ENCODE results near the gene DGCR6L. TPM values are rescaled to one million over a fixed set of nuclear protein-coding genes. Genes with fewer than 3 reads are reported as not detected.
A peak's percentile ranks its signal among the peaks of the same experiment; 100 is the strongest.
"Not testable (repeated sequence)": the region's sequence is repeated elsewhere in the genome, so short reads cannot be mapped to it uniquely, and the experiment has no call there.

DGCR6L gene
- total RNA-seq, 2 experiments from 2014 or later: 45.0 to 46.6 TPM

DNA sequence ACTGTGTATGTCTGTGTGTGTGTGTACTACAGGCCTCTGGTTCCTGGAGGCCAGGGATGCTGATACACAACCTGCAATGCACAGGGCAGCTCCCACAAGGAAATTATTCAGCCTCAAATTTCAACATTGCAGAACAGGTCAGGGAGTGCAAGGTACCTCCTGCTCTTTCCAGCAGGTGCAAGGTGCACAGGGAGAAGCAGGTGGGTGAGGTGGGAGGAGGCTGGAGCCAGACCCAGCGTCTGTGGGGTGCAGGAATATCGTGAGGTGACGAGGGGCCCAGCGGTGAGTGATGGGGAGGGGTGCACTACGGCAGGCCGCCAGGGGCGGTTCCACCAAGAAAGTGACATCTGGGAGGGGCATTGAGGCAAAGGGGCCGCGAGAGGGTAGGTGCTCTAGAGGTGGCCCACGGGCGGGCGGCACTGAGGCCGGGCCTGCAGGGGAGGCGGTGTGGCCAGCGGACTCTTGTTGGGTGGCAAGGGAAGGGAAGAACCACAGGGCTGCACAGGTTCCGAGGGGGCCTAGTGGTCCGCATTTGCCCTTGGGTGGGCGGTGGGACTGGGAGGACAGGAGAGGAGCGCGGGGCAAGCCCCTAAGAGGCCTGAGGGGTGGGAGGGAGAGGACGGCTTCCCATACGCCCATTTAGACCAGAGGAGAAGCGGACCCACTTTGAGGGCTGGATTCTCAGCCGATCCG, 21.6 kb downstream of the DGCR6L start:
- Mint-ChIP-seq H3K27ac (no peak overlapping the region), H3K36me3 (no peaks in the 10 kb centered on the region), H3K4me1 (no peaks in the 10 kb centered on the region), H3K27me3 (peaks cover 28% of the 10 kb centered on the region), H3K9me3 (ENCODE audit: low read depth) (no peaks in the 10 kb centered on the region), H3K4me3 (peak overlapping the region; percentile 11)
- ATAC-seq: no peak
- CTCF ChIA-PET: no interaction called here
- no peak for DNase-seq

DNA sequence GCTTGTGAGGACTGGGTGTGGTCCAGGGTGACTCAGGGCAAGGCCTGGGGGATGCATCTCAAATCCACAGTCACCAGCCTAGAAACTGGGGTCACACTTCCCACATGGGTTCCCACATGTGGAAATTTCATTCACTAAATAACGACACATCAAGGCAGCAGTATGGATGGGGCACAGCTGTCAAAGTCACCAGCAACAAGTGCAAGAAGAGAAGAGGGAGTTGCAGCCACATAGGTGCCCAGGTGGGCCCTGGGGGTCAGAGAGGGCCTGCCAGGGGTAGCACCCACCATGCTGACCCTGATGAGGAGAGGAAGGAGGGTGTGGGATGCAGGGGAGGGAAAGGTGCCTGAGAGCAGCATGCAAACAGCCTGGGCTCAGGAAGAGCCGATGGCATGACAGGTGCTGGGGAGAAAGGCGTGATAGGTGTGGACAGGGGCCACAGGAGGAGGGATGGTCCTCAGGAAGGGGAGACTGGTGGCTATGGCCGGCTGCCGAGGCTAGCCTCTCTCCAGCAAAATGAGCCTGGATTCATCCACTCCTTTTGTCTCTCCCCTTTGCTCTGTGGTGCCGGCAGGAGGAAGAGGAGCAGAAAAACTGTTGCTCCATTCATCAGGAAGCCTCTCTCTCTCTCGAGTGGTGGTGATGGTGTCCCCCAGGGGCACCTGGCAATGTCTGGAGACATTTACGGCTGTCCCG, 22.3 kb downstream of the DGCR6L start:
- ATAC-seq (no peak), DNase-seq (no peak)
- Mint-ChIP-seq H3K27me3 (peaks cover 26% of the 10 kb centered on the region), H3K36me3 (no peaks in the 10 kb centered on the region), H3K4me3 (peak overlapping the region; percentile 11), H3K27ac (no peak overlapping the region), H3K9me3 (ENCODE audit: low read depth) (no peaks in the 10 kb centered on the region), H3K4me1 (no peaks in the 10 kb centered on the region)
- CTCF ChIA-PET: no interaction called here

DNA sequence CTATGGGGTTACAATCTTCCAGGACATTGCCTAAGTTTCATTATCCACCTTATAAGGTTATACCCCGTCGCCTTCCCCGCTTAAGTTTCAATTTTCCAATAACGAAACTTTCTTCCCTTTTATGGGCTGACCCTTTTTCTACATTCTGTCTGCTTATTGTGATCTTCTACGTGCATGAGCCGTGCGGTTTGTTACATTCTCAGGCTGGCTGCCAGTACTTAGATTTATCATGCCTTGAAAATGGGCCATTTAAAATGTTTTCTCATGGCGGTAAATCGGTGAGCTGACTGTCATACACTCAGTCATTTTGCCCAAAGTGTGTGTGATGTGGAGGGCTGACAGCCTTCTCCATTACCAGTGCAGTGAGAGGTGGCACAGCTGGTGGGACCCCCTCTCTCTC, 23.3 kb downstream of the DGCR6L start:
- ATAC-seq: no peak
- Mint-ChIP-seq H3K4me3 (no peak overlapping the region), H3K27ac (no peak overlapping the region)

DNA sequence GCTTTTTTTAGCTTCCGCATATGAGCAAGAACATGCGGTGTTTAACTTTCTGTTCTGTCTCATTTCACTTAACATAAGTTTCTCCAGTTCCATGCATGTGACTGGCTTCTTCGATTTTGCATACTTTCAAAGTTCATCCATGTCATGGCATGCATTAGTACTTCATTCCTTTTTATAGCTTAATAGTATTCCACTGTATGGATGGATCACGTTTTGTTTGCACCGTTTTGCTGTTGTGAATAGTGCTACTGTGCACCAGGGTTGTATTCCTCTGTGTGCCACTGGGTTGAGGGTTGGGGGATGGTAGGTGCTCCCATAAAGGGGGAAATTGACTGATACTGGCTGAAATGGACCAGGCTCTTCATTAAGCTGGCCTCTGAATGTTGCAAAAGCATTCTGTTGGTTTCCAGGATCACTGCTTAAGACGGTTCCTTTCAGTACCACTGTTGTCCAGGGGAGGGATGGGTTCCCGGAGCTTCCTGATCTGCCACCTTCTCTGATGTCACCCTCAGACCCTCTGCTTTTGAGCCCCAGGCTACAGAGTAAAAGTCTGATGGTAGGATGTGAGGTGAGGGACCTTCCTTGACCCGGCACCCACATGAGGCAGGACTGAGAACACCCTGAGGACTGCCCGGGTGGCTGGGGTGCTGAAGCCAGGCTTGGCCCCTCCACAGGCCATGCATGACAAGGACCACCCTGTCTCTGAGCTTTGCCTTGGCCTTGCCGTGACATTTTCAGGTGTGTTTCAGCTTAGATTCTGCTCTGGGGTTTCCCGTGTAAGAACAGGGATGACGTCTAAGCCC, 24.4 kb downstream of the DGCR6L start:
- H3K4me3 Mint-ChIP-seq: no peak overlapping the region
- CTCF ChIA-PET: interaction anchor here (0.8 to 1.4 kb wide), 4 partner anchors 10 to 139 kb away, joined by 3 read pairs; no protein-coding TSS in a partner anchor

More for the DNA sequence above, 23.3 kb downstream of the DGCR6L start:
- no peak for DNase-seq
- Mint-ChIP-seq H3K36me3 (no peaks in the 10 kb centered on the region), H3K27me3 (peaks cover 25% of the 10 kb centered on the region), H3K9me3 (ENCODE audit: low read depth) (no peaks in the 10 kb centered on the region), H3K4me1 (no peaks in the 10 kb centered on the region)
- CTCF ChIA-PET: no interaction called here

DNA sequence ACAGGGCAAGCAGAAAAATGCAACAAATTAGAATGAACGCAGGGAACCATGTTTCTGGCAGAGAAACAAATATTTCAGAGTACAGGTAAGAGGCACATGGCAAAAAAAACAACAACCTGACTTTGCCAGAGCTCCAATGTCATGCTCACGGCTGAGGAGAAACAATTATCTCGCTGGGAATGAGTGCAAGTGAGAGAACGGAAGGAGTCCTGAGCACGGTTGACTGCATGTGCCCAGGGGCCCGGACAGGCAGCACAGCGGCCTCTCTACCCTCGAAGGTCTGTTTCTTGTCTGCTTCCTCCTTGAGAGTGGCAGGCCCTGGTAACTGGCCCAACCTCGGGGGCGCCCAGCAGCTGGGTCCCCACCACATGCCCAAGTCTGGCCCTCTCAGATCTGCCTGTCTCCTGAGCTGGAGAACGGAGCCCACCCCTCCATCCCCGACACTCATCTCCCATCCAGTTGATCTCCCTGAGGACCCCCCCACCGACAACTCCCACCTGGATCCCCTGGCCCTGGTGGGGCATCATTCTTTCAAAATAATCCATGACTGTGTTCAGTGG, 27.1 kb downstream of the DGCR6L start:
- DNase-seq (no peak), ATAC-seq (no peak)
- H3K4me1 Mint-ChIP-seq: no peaks in the 10 kb centered on the region
- H3K27me3 Mint-ChIP-seq: peaks cover 10% of the 10 kb centered on the region
- H3K4me3 Mint-ChIP-seq: no peak overlapping the region
- no peaks in the 10 kb centered on the region for H3K9me3 Mint-ChIP-seq (ENCODE audit: low read depth)
- no peaks in the 10 kb centered on the region for H3K36me3 Mint-ChIP-seq
- CTCF ChIA-PET: interaction anchor here (1.7 kb wide), 1 partner anchor 136 kb away, joined by 4 read pairs; no protein-coding TSS in a partner anchor
- no peak overlapping the region for H3K27ac Mint-ChIP-seq

More for the DNA sequence above, 24.4 kb downstream of the DGCR6L start:
- ATAC-seq (no peak), DNase-seq (no peak)
- Mint-ChIP-seq H3K27me3 (peaks cover 14% of the 10 kb centered on the region), H3K27ac (no peak overlapping the region), H3K36me3 (no peaks in the 10 kb centered on the region), H3K4me1 (no peaks in the 10 kb centered on the region), H3K9me3 (ENCODE audit: low read depth) (no peaks in the 10 kb centered on the region)

DNA sequence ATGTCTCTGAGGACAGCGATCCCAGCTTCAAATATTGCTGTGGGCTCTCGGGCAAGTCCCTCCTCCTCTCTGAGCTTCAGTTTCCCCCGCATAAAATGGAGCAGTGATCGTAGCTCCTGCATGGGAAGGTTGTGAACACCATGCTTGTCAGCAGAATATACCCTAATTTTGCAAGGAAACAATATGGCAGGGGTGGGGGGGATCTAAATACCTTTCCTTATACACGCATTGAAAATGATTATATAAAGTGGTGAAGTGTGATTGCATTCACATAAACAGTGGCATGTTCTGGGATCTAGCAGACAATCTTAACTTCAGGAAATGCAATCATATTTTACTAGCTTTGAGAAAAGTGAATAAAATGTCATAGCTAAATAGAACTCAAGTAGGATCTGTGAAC, 27.8 kb downstream of the DGCR6L start:
- H3K4me1 Mint-ChIP-seq: no peaks in the 10 kb centered on the region
- no peak for DNase-seq
- CTCF ChIA-PET: interaction anchor here (1.7 kb wide), 1 partner anchor 135 kb away, joined by 4 read pairs; no protein-coding TSS in a partner anchor
- H3K9me3 Mint-ChIP-seq (ENCODE audit: low read depth): no peaks in the 10 kb centered on the region
- H3K27me3 Mint-ChIP-seq: peaks cover 6% of the 10 kb centered on the region
- no peaks in the 10 kb centered on the region for H3K36me3 Mint-ChIP-seq
- no peak overlapping the region for H3K27ac Mint-ChIP-seq
- no peak overlapping the region for H3K4me3 Mint-ChIP-seq
- no peak for ATAC-seq

DNA sequence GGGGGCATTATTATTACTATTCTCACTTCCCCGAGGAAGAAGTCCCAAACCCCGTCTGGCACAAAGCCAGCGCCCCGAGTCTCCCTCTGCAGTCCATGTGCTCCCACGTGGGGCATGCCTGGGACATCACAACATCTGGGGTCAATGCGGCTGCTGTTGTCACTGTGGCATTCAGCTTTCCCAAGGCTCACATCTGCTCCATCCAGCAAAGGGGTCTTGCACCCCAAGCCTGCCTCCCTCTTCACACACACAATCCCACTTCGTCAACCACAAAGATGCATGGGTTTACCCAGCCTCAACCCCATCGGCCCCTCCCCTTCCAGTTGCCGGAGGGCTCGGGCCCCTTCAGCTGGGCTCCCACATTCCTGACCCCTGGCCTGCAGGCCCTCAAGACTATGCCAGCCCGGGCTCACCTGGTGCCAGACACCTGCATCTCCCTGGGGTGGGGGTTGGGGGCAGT, 28.2 kb downstream of the DGCR6L start:
- Mint-ChIP-seq H3K27me3 (peaks cover 5% of the 10 kb centered on the region), H3K36me3 (no peaks in the 10 kb centered on the region), H3K4me3 (no peak overlapping the region), H3K4me1 (no peaks in the 10 kb centered on the region), H3K27ac (no peak overlapping the region), H3K9me3 (ENCODE audit: low read depth) (no peaks in the 10 kb centered on the region)
- ATAC-seq (no peak), DNase-seq (no peak)
- CTCF ChIA-PET: interaction anchor here (0.9 to 1.7 kb wide), 2 partner anchors 8 to 135 kb away, joined by 3 to 4 read pairs; no protein-coding TSS in a partner anchor

DNA sequence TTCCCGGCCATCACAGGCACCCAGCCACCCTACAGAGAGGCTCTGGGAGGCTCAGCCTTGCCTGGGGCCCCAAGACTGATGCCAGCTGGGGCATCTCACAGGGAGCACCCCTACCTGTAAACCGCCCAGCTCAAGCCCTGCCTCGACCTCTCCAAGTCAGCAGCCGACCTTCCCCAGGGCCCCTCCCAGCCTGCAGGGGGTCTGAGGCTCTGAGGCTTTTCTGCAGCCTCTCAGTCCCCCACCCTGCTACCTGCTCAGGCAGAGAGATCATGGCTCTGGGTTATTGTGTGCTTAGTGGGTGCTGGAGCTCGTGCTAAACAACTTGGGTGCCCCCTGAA, 28.6 kb downstream of the DGCR6L start:
- Mint-ChIP-seq H3K27me3 (peaks cover 4% of the 10 kb centered on the region), H3K27ac (no peak overlapping the region), H3K36me3 (no peaks in the 10 kb centered on the region), H3K4me1 (no peaks in the 10 kb centered on the region), H3K4me3 (no peak overlapping the region), H3K9me3 (ENCODE audit: low read depth) (no peaks in the 10 kb centered on the region)
- CTCF ChIA-PET: interaction anchor here (0.9 kb wide), 1 partner anchor 8 kb away, joined by 3 read pairs; no protein-coding TSS in a partner anchor
- ATAC-seq (no peak), DNase-seq (no peak)

DNA sequence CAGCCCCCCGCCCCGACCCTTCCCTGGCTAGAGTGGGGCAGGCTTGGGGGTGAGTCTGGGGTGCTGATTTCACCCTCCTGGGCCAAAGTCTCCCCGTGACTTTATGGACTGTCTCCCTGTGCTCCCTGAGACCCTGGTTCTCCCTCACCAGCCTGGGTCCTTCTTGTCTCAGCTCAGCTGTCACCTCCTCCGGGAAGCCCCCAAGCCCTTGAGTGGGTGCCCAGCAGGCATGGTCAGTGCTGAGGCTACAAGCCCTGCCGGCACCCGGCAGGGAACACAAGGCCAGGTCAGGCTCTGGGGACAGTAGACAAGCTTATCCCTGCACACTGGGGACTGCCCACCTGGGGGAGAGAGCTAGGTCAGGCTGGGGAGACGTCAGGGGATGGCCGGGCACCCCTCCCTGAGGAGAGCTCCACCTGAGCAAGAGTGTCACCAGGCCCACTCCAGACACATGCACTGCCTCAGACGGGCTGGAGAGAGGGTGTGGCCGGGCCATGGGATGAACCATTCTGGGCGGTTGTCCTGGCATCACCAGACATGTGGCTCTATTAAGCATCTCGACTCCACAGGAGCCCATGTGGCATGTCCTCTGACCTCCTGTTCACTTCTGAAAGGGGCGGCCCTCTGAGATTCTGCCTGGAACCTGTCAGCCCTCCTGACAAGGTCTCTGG, 29.1 kb downstream of the DGCR6L start:
- no peak overlapping the region for H3K27ac Mint-ChIP-seq
- H3K4me3 Mint-ChIP-seq: no peak overlapping the region
- ATAC-seq: no peak
- DNase-seq: no peak
- CTCF ChIA-PET: interaction anchor here (0.9 to 1.2 kb wide), 2 partner anchors 8 to 134 kb away, joined by 3 to 4 read pairs; no protein-coding TSS in a partner anchor
- no peaks in the 10 kb centered on the region for H3K36me3 Mint-ChIP-seq
- no peaks in the 10 kb centered on the region for H3K4me1 Mint-ChIP-seq
- no peaks in the 10 kb centered on the region for H3K9me3 Mint-ChIP-seq (ENCODE audit: low read depth)
- peaks cover 4% of the 10 kb centered on the region for H3K27me3 Mint-ChIP-seq

DNA sequence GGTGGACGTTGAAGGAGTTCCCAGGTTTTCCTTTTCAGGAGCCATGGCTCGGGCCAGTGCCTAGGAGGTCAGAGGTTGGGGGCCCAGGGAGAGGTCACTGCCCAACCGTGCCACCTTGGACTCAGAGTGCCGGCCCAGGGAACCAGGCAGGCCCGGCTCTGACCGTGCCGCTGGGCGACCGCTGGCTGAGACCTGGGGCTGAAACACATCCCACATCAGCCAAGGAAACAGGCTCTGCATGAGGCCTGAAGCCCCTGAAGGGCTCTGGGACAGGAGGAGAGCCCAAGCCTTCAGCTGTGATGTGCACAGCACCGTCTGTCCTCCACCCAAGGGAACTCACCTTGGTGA, 29.8 kb downstream of the DGCR6L start:
- no peaks in the 10 kb centered on the region for H3K36me3 Mint-ChIP-seq
- H3K27ac Mint-ChIP-seq: no peak overlapping the region
- peaks cover 4% of the 10 kb centered on the region for H3K27me3 Mint-ChIP-seq
- DNase-seq (no peak), ATAC-seq (no peak)
- H3K4me1 Mint-ChIP-seq: no peaks in the 10 kb centered on the region
- CTCF ChIA-PET: interaction anchor here (1.2 kb wide), 1 partner anchor 133 kb away, joined by 4 read pairs; no protein-coding TSS in a partner anchor
- H3K9me3 Mint-ChIP-seq (ENCODE audit: low read depth): no peaks in the 10 kb centered on the region
- H3K4me3 Mint-ChIP-seq: no peak overlapping the region

DNA sequence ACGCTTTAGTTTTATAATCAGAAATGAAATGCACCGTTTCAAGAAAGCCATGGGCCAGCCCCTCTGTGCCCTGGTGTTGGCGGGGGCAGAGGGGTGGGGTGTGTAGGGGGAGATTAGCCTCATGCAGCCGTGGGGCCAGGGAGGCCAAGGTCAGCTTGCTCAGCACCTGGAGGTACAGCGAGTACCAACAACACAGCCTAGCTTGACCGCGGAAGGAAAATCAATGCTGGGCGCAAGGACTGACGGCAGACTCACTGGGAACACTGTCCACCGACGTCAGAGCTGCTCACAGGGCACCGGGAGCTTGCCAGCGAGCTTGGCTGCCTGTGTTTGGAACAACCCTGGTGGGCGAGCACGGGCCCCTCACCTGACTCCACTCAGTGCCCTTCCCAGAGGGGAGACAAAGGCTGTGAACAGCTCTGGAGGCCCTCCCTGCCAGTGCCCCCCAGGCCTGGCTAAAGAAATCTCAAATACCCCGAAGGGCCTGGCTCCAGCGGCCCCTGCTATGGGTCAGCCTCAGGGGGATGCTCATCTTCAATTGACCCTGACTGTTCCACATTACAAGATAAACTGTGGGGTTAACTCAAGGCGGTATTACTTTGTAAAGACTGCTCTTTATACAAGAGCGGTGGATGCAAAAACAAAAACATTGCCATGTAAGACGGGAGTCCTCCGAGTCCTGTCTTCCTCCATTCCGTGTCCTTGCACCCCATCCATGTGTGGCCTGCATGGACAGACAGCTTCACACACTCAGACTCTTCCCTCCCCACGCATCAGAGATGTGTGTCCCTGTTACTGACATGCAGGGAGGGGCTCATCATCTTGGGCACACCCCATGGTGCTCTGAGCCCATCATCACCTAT, 30.4 kb downstream of the DGCR6L start:
- not testable (repeated sequence) for H3K27me3 Mint-ChIP-seq; H3K4me1 Mint-ChIP-seq; H3K27ac Mint-ChIP-seq; H3K36me3 Mint-ChIP-seq; DNase-seq; H3K4me3 Mint-ChIP-seq; ATAC-seq; H3K9me3 Mint-ChIP-seq (ENCODE audit: low read depth)
- CTCF ChIA-PET: interaction anchor here (1.2 kb wide), 1 partner anchor 132 kb away, joined by 4 read pairs; no protein-coding TSS in a partner anchor

Data from activated CD8-positive, alpha-beta memory T cell treated with anti-CD3 and anti-CD28 coated beads, Interleukin-2, amount 10 ng/mL, durations not matched to agents 7 days and 5 days (primary cell).